HG02973 (cell line): Measurements from ENCODE around the gene TSEN34.
"Not testable (repeated sequence)": the region's sequence is repeated elsewhere in the genome, so short reads cannot be mapped to it uniquely, and the experiment has no call there.

Experiments used
- ATAC-seq: cut with Tn5 transposase; IDR thresholded peaks from one replicate; pipeline ENCODE4 v1.9.1; 2021; ENCODE audit warnings: moderate library complexity; ENCODE audit not compliant: unreplicated experiment

TSEN34 gene

GRCh38 chr19:54160182-54160811 lies 30.8 kb upstream of the TSEN34 start:
- ATAC-seq: no peak

GRCh38 chr19:54160854-54161253 lies 30.3 kb upstream of the TSEN34 start:
- ATAC-seq: no peak

- ATAC-seq: no peak
Observed at GRCh38 chr19:54162241-54162805, 28.8 kb upstream of the TSEN34 start.

GRCh38 chr19:54162884-54163283 lies 28.2 kb upstream of the TSEN34 start:
- ATAC-seq: no peak

GRCh38 chr19:54164369-54165068 lies 26.6 kb upstream of the TSEN34 start:
- ATAC-seq: no peak

- ATAC-seq: no peak
Observed at GRCh38 chr19:54165222-54165621, 25.9 kb upstream of the TSEN34 start.

DNA sequence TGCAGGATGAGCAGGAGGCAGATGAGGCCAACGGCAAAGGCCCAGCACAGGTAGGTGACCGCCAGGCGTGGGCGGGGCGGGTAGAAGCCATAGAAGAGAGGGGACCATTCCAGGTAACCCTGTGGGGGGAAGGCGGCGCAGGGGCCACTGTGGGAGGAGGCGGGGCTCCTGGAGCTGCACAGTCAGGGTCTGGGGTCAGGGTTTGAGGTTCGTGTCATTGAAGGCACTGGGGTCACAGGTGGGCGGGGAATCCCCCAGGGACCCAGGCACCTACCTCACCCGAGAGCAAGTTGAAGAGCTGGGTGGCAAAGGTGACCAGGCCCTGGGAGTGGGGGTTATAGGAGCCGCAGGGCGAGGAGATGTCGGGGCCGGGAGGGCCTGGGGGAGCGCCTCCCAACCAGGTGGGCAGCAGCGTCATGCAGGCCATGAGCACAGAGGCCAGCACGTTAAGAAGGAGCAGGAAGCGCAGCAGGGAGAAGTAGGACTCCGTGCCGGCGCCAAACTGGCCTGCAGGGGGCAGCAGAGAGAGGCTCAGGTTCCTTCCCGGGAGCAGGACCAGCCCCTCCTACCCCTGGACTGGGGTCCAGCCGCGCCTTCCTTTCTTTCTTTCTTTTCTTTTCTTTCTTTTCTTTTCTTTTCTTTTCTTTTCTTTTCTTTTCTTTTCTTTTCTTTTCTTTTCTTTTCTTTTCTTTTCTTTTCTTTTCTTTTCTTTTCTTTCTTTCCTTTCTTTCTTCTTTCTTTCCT lies 22.8 kb upstream of the TSEN34 start:
- ATAC-seq: no peak

- ATAC-seq: no peak
Observed at GRCh38 chr19:54169149-54169740, 21.9 kb upstream of the TSEN34 start.

GRCh38 chr19:54171736-54172431 lies 19.2 kb upstream of the TSEN34 start:
- ATAC-seq: not testable (repeated sequence)

- no peak for ATAC-seq
Observed at GRCh38 chr19:54172471-54173358, 18.4 kb upstream of the TSEN34 start, which contains the start of gene TMC4. Gene TMC4 (minus strand): TSS chr19:54173160. CDS start chr19:54173117, 43 bp downstream.

DNA sequence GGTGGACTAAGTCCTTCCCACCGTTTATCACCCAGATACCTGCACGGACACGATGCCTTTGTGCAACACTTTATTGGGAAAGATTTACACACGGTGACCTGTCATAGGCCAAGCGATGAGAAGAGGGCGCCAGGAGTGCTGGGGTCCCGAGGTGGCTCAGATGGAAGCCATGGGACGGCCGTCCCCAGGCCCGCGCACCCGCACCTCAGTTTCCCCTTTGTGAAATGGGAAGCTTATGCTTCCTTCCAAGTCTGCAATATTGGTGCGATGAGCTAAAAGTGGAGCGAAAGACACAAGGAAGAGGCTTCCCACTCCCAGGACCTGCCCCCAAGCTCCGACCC lies 17.8 kb upstream of the TSEN34 start:
- no peak for ATAC-seq

DNA sequence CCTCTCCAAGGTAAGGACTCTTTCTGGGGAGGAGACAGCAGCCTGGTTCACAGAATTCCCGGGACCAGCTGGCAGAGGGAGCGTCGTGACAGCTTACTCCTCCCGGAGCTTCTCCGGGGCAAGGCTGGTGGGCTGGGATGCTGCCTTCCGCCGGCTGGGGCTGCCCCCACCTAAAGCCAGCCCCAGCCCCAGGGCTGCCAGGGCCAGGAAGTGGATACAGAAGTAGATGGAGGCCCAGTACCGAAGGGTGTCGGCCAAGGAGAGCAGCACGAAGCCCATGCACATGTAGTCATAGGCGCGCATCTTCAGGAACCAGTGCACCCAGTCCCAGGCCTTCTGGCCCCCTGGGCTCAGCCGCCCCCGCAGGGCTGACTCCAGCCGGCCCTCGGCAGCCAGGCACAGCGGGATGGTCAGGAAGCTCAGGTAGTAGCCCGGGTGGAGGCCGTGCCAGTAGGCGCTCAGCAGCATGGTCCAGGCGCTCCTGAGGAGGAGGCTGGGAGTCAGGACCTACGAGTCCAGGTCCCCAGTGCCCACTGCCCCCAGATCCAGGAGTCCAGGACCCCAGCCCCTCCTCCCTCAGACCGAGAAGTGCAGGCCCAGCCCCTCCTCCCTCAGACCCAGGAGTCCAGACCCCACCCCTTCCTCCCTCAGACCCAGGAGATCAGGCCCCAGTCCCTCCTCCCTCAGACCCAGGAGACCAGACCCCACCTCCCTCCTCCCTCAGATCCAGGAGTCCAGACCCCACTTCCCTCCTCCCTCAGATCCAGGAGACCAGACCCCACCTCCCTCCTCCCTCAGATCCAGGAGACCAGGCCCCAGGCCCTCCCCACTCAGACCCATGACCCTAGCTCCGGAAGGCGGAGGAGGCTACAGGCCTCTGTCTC lies 16.9 kb upstream of the TSEN34 start:
- no peak for ATAC-seq

DNA sequence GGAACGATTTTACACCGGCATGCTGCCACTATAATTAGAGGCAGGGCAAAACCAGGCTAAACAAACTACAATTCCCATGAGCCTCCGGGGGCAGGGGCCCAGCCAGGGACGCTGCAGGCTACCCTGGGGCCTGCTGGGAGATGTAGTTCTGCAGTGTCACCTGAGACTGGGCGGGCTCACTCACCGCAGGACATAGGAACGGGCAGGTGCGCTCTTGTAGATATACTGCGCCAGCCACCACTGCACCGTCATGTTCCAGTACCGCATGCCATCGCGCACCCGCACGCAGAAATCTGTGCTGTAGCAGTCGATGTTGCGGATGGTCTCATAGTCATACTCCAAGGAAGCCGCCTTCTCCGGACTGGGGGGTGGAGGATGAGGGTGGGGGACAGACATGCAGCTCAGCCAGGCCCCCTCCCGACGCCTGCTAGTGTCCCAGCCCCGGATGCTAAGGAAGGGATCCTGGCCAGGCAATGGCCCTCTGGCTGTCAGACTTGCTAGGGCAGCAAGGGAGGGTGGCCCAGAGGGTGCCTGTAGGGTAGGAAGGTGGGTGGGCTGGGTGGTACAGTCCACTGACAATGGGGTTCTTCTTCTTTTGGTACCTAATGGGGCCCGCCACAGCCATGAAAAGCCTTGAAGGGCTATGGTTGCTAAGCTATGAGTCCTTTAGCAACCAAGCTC lies 12.4 kb upstream of the TSEN34 start:
- no peak for ATAC-seq

DNA sequence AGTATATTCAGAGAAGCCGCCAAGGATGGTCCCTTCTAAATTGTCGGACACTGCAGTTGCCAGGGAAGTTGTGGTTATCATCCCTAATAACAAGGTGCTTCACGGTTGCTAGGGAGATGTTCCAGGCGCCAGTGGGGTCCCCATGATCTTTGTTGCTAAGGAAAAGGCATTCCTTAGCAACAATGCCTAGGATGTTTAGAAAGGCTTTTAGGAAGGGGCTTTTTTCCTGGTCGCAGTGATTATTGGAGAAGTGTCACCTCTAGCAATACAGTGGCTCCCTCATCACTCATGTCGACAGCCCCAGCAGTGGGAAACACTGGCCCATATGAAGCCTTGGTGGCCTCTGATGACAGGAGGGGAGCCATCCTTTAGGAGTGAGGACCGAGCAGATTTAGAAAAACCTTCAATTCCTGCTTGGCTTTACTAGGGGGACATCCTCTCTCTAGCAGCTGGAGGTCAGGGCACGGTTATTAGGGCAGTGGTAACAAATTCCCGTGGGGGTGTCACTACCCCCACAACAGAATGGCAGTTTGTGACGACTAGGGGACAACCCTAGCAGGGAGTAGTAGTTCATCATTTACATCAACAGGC lies 11.8 kb upstream of the TSEN34 start:
- ATAC-seq: no peak

GRCh38 chr19:54179921-54180461 lies 11.1 kb upstream of the TSEN34 start:
- no peak for ATAC-seq

- no peak for ATAC-seq
Observed at GRCh38 chr19:54180691-54181091, 10.4 kb upstream of the TSEN34 start.

DNA sequence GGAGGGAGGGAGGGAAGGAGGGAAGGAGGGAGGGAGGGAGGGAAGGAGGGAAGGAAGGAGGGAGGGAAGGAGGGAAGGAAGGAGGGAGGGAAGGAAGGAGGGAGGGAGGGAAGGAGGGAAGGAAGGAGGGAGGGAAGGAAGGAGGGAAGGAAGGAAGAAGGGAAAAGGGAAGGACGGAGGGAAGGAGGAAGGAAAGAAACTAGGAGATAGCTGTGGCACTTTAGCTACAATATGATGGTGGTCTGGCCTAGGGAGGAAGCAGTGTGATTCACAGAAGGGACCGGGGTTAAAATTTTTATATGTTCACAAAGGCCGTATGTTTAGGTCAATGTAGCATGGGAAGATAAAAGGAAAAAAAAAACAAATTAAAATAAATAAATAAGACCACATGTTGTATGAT lies 9.2 kb upstream of the TSEN34 start:
- ATAC-seq: not testable (repeated sequence)

DNA sequence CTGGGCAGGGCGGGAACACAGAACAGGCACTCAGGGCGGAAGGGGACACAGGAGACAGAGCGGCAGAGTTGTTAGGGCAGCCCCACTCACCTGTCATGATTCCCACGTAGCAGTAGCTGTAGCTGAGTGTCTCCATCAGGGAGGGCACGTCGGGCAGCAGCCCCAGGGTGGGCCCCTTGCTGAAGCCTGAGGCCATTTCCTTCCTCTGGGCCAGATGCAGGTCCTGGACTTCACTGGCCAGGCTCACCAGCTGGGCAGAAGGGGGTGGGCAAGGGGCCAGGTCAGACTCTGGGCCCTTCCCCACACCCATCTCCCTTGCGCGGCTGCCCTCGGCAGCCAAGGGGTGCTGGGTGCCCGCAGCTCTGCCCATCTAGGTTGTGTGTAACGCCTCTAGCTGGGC lies 7.7 kb upstream of the TSEN34 start:
- no peak for ATAC-seq
